Epithelial cell of prostate (primary cell): ENCODE data around the gene NRXN2.
A peak's percentile ranks its signal among the peaks of the same experiment; 100 is the strongest.

Experiments
- DNase-seq: peaks from one replicate; pipeline ENCODE4 v3.0.0-alpha.2; 2011; ENCODE audit warnings: low read depth, low spot score
- H3K27ac ChIP-seq: fragments of 450-650 bp; 2 replicates; pipeline ENCODE4 v1.5.1; 2017; ENCODE audit warnings: mild to moderate bottlenecking

The NRXN2 gene

DNA sequence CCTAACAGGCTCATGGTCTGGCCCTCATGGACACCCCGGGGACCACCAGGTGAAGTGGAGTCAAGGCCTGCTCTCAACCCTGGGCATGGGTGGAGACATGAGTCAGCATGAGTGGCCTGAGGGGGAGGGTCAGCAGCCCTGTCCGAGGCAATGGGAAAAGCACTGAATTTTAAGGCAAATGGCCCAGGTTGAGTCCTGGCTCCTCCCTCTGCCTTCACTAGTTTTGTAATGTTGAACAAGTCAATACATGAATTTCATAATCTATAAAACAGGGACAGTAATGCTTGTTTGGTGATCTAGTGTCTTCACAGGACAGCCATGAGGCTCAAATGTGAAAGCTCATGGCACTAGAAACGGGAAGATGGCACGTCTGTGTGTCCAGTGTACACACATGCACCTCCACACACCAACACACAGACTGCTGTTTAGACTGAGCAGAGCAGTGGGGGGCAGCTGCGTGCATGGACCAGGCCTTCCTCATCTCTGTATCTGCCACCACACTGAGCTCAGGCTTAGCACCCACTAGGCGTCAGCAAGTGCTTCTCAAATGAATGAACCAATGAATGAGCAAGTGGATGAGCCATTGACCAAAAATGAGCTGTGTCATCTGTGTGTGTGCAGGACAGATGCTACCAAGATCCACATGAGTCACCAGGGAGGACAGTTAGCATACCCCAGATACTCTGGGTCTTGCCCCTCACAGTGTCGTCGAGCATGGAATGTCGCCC, 63.4 kb downstream of the NRXN2 start:
- H3K27ac ChIP-seq = peak overlapping the region; percentile 81
- peak; percentile 74 for DNase-seq

DNA sequence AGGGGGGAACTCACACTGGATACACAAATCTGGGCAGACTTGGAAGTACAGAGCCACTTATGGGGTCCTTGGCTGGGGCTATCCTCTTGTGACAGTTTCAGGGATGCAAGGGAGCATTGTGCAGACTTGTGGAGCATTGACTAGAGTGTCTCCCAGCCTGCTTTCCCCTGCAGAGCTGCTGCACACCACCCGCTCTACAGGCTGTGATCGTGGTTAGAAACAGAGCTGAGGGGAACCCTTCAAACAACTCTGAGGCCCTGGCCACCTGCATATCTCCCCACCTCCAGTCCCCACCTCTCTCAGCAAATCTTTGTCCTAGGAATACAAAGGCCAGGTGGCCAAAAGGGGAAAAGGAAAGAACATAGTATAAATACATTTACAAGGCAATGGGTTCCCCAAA, 64.7 kb downstream of the NRXN2 start:
- no peak overlapping the region for H3K27ac ChIP-seq
- no peak for DNase-seq

- H3K27ac ChIP-seq = no peak overlapping the region
- no peak for DNase-seq
Observed at GRCh38 chr11:64656862-64657261, 66.1 kb downstream of the NRXN2 start.

DNA sequence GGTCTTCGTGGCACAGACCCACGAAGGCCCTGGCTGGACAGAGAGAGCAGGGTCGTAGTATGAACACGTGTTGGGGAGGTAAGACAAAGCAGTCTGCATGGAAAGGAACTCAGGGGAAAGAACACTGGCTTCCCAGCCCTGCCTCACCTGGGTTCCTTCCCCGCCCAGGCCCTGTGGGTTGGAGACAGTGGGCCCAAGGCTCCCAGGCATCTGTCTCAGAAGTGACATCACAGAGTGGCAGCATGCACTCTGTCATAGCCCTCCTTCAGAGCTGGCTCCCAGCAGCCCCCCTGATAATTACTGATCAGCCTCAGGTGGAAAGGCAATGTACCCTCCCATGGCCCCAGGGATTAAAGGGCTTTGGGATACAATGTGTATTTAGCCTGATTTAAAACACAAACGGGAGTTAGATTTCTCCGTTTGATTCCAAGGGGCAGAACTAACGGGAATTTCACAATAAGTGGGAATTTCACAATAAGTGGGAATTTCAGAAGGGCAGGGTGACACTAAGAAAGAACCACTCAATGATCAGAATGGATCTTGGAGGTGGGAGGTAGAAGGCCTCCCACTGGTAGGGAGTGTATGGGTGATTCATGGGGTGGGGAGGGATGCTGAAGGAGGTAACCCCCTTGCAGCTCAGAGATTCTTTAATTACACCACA, 66.9 kb downstream of the NRXN2 start:
- no peak for DNase-seq

GRCh38 chr11:64654958-64655541, 67.9 kb downstream of the NRXN2 start:
- H3K27ac ChIP-seq = no peak overlapping the region
- no peak for DNase-seq

More for the DNA sequence above, 66.9 kb downstream of the NRXN2 start:
- H3K27ac ChIP-seq = no peak overlapping the region

DNA sequence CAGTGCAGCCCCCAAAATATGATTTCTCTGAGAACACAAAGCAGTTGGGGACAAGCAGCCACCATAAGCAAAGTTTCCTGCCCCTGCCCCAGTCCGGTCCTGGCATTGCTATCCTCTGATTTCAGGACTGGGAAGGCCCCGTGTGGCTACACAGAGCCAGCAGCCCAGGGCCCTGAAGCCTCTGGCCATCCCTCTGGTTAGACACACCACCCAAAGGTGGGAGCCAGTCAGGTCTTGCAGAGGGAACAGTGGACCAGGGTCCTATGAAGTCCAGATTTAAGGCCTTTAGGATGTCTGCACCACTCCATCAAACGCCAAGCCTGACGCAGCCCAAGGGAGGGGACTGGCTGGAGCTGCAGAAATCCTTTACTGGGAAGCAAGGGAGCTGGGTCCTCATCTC, 68.6 kb downstream of the NRXN2 start:
- DNase-seq = no peak
- H3K27ac ChIP-seq = no peak overlapping the region

GRCh38 chr11:64653388-64653973, 69.5 kb downstream of the NRXN2 start:
- H3K27ac ChIP-seq = no peak overlapping the region
- DNase-seq = no peak

GRCh38 chr11:64652586-64653387, 70.2 kb downstream of the NRXN2 start:
- DNase-seq = no peak
- no peak overlapping the region for H3K27ac ChIP-seq

GRCh38 chr11:64650923-64651523, 72.0 kb downstream of the NRXN2 start:
- H3K27ac ChIP-seq = no peak overlapping the region
- no peak for DNase-seq

- no peak overlapping the region for H3K27ac ChIP-seq
- DNase-seq = no peak
Observed at GRCh38 chr11:64649291-64649697, 73.7 kb downstream of the NRXN2 start.

DNA sequence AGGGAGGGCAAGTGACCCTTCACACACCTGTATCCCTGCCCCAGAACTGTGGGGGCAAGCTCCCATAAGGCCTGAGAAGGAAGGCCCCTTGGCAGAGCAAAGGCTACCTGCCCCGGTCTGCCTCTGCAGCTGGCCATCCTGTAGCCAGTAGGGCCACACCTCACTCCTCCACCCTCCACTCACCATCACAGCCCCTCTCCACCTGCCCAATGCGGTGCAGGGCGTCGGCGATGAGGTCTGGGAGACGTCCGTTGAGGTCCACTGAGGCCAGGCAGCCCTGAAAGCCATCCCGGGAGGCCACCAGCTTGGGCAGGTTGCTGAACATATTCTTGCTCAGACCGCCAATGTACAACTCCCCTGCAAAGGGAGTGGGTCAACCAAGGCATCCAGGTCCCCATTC, 74.4 kb downstream of the NRXN2 start:
- DNase-seq = no peak

GRCh38 chr11:64647019-64647779, 75.8 kb downstream of the NRXN2 start:
- DNase-seq = no peak
- H3K27ac ChIP-seq = no peak overlapping the region

More for the DNA sequence above, 74.4 kb downstream of the NRXN2 start:
- no peak overlapping the region for H3K27ac ChIP-seq

DNA sequence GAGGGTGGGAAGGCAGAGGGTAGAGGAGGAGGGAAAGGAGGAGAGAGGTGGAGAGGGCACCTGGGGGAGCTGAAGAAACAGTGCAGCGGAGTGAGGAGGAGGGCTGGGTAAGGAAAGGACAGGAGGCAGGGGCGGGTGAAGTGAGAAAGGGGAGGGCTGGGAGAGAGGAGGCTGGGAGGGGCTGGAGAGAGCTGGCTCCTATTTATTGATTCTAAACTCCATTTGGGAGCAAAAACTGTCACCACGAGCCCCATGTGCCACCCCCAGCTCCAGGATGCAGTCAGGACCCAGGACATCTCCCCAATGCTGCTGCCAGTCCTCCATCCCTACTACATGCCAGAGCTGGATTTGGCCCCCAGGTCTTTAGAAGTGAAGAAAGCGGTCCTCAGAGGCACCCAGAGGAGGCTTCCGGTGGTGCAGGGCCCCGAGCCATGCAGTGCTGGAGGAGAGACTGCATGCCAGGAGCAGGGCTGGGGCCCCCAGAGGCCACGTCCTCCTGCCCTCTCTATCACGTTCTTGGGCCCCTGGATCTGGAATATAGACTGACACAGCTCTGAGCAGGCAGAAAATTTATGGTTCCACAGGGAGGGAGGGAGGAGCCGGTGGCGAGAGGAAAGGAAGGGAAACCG, 78.2 kb downstream of the NRXN2 start:
- no peak overlapping the region for H3K27ac ChIP-seq
- DNase-seq = no peak

GRCh38 chr11:64643920-64644646, 78.9 kb downstream of the NRXN2 start:
- no peak overlapping the region for H3K27ac ChIP-seq
- no peak for DNase-seq

- H3K27ac ChIP-seq = no peak overlapping the region
- no peak for DNase-seq
Observed at GRCh38 chr11:64643256-64643881, 79.6 kb downstream of the NRXN2 start.

DNA sequence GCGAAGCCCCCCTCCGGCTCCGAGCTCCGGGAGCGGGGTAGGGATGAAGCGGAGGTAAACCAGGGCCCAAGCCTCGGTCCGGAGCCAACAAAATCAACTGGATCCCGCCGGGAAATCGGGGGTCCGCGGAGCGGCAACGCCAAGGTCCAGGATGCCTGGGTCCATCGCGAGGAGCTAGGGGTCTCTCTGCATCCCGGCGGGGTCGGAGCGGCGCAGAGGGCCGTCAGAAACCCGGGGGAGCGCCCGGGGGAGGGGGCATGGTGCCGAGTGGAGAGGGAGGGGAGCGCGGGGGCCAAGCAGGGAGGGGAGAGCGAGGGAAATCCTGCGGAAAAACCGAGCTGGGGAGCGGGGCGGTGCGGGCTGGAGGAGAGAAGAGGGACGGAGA, 80.1 kb downstream of the NRXN2 start:
- DNase-seq = no peak
- no peak overlapping the region for H3K27ac ChIP-seq

- H3K27ac ChIP-seq = no peak overlapping the region
- DNase-seq = no peak
Observed at GRCh38 chr11:64642418-64642735, 80.6 kb downstream of the NRXN2 start.
